Ectodermal cell (in vitro differentiated cells): Measurements from ENCODE around the gene EXOSC9.

Source experiments
- H3K27ac ChIP-seq: 2 replicates; pipeline ENCODE4 v1.7.0; 2013; ENCODE audit warnings: mild to moderate bottlenecking, low read depth, low read length; ENCODE audit not compliant: insufficient read depth, poor library complexity, severe bottlenecking
- H3K27me3 ChIP-seq: 2 replicates; pipeline ENCODE4 v1.7.0; 2013; ENCODE audit warnings: mild to moderate bottlenecking, low read length; ENCODE audit not compliant: insufficient read depth, control insufficient read depth, poor library complexity, severe bottlenecking
- H3K36me3 ChIP-seq: one replicate; pipeline ENCODE4 v1.7.0; 2013; ENCODE audit warnings: low read length; ENCODE audit not compliant: control insufficient read depth, insufficient read depth
- H3K4me1 ChIP-seq: one replicate; pipeline ENCODE4 v1.7.0; 2013; ENCODE audit warnings: low read length; ENCODE audit not compliant: control insufficient read depth, insufficient read depth
- H3K4me3 ChIP-seq: 2 replicates; pipeline ENCODE4 v1.7.0; 2013; ENCODE audit warnings: low read depth, low read length, control low read depth; ENCODE audit not compliant: insufficient read depth
- H3K9me3 ChIP-seq: 2 replicates; pipeline ENCODE4 v1.7.0; 2013; ENCODE audit warnings: mild to moderate bottlenecking, low read length, moderate library complexity; ENCODE audit not compliant: control insufficient read depth
- WGBS, 2 experiments: methylation state at CpG; one replicate each; pipeline ENCODE4 v1.1.7; 2013; ENCODE audit warnings: missing lambda C conversion rate in 2 of 2; 5-methylcytosine and 5-hydroxymethylcytosine counted together

Gene EXOSC9

GRCh38 chr4:121786221-121786620, 14.9 kb upstream of the EXOSC9 start:
- no peak overlapping the region for H3K4me3 ChIP-seq
- no peaks in the 10 kb centered on the region for H3K27me3 ChIP-seq
- no peaks in the 10 kb centered on the region for H3K9me3 ChIP-seq
- WGBS, 2 experiments, result 97 to 100% methylated on average over 1 to 2 of the region's 2 CpGs
- no peaks in the 10 kb centered on the region for H3K4me1 ChIP-seq
- no peaks in the 10 kb centered on the region for H3K36me3 ChIP-seq
- H3K27ac ChIP-seq, result no peak overlapping the region

GRCh38 chr4:121788896-121789295, 12.2 kb upstream of the EXOSC9 start:
- Histone ChIP-seq H3K27ac (no peak overlapping the region), H3K4me1 (no peaks in the 10 kb centered on the region), H3K27me3 (no peaks in the 10 kb centered on the region), H3K4me3 (no peak overlapping the region), H3K36me3 (no peaks in the 10 kb centered on the region), H3K9me3 (no peaks in the 10 kb centered on the region)
- 90 to 91% methylated on average over 2 of the region's 2 CpGs for WGBS, 2 experiments

GRCh38 chr4:121789455-121789854, 11.7 kb upstream of the EXOSC9 start:
- no peaks in the 10 kb centered on the region for H3K9me3 ChIP-seq
- 93 to 100% methylated on average over 1 of the region's 1 CpG for WGBS, 2 experiments
- no peaks in the 10 kb centered on the region for H3K27me3 ChIP-seq
- no peak overlapping the region for H3K27ac ChIP-seq
- H3K4me3 ChIP-seq, result no peak overlapping the region
- H3K4me1 ChIP-seq, result no peaks in the 10 kb centered on the region
- H3K36me3 ChIP-seq, result no peaks in the 10 kb centered on the region

GRCh38 chr4:121789960-121790829, 10.9 kb upstream of the EXOSC9 start:
- Histone ChIP-seq H3K4me3 (no peak overlapping the region), H3K27me3 (no peaks in the 10 kb centered on the region), H3K36me3 (no peaks in the 10 kb centered on the region), H3K4me1 (no peaks in the 10 kb centered on the region), H3K27ac (no peak overlapping the region), H3K9me3 (no peaks in the 10 kb centered on the region)
- 88 to 95% methylated on average over 2 to 3 of the region's 3 CpGs for WGBS, 2 experiments

- H3K27me3 ChIP-seq, result no peaks in the 10 kb centered on the region
- no peak overlapping the region for H3K4me3 ChIP-seq
- no peaks in the 10 kb centered on the region for H3K4me1 ChIP-seq
- H3K9me3 ChIP-seq, result no peaks in the 10 kb centered on the region
- H3K36me3 ChIP-seq, result no peaks in the 10 kb centered on the region
- no peak overlapping the region for H3K27ac ChIP-seq
Observed at GRCh38 chr4:121790976-121791375, 10.1 kb upstream of the EXOSC9 start.

GRCh38 chr4:121791481-121791880, 9.6 kb upstream of the EXOSC9 start:
- Histone ChIP-seq H3K36me3 (no peaks in the 10 kb centered on the region), H3K9me3 (no peaks in the 10 kb centered on the region), H3K4me3 (no peak overlapping the region), H3K4me1 (no peaks in the 10 kb centered on the region), H3K27ac (no peak overlapping the region), H3K27me3 (no peaks in the 10 kb centered on the region)
- WGBS, 2 experiments, result 93 to 94% methylated on average over 5 of the region's 5 CpGs

- WGBS, 2 experiments, result 95 to 98% methylated on average over 2 of the region's 2 CpGs
- no peaks in the 10 kb centered on the region for H3K4me1 ChIP-seq
- no peaks in the 10 kb centered on the region for H3K9me3 ChIP-seq
- no peak overlapping the region for H3K4me3 ChIP-seq
- no peak overlapping the region for H3K27ac ChIP-seq
- H3K36me3 ChIP-seq, result no peaks in the 10 kb centered on the region
- H3K27me3 ChIP-seq, result no peaks in the 10 kb centered on the region
Observed at GRCh38 chr4:121792966-121793365, 8.2 kb upstream of the EXOSC9 start.

- WGBS, 2 experiments, result 84 to 90% methylated on average over 5 of the region's 5 CpGs
- Histone ChIP-seq H3K27me3 (no peaks in the 10 kb centered on the region), H3K9me3 (no peaks in the 10 kb centered on the region), H3K4me1 (no peaks in the 10 kb centered on the region), H3K36me3 (no peaks in the 10 kb centered on the region), H3K4me3 (no peak overlapping the region), H3K27ac (no peak overlapping the region)
Observed at GRCh38 chr4:121794505-121795188, 6.5 kb upstream of the EXOSC9 start.

- Histone ChIP-seq H3K9me3 (no peaks in the 10 kb centered on the region), H3K27me3 (no peaks in the 10 kb centered on the region), H3K36me3 (no peaks in the 10 kb centered on the region), H3K4me1 (no peaks in the 10 kb centered on the region), H3K27ac (no peak overlapping the region), H3K4me3 (no peak overlapping the region)
Observed at GRCh38 chr4:121796283-121796682, 4.8 kb upstream of the EXOSC9 start.

- H3K27ac ChIP-seq, result no peak overlapping the region
- H3K9me3 ChIP-seq, result no peaks in the 10 kb centered on the region
- peaks cover 5% of the 10 kb centered on the region for H3K4me1 ChIP-seq
- H3K36me3 ChIP-seq, result peaks cover 16% of the 10 kb centered on the region
- no peak overlapping the region for H3K4me3 ChIP-seq
- no peaks in the 10 kb centered on the region for H3K27me3 ChIP-seq
- 94 to 100% methylated on average over 2 of the region's 2 CpGs for WGBS, 2 experiments
Observed at GRCh38 chr4:121799208-121799823, 1.8 kb upstream of the EXOSC9 start.
